Gastroesophageal sphincter (tissue), 4 donors: ENCODE results near the gene ADAM33. TPM values are rescaled to one million over a fixed set of nuclear protein-coding genes. Genes with fewer than 3 reads are reported as not detected.
A peak's percentile ranks its signal among the peaks of the same experiment; 100 is the strongest.

Experiments used
- ATAC-seq: fragments of 150-250 bp; one replicate; pipeline ENCODE4 v1.9.1; 2016; ENCODE audit warnings: mild to moderate bottlenecking, moderate library complexity
- H3K27ac ChIP-seq, 4 donors: fragments of 200-600 bp; sonication (generic) in 3 of 4; 1 replicate in 3 of 4; 2 replicates in 1 of 4; pipeline ENCODE4 v1.5.1; 2016 to 2019
- H3K27me3 ChIP-seq: fragments of 200-600 bp; sonication (generic); one replicate; pipeline ENCODE4 v1.5.1; 2019
- H3K36me3 ChIP-seq, 2 donors: fragments of 200-600 bp; sonication (generic); one replicate each; pipeline ENCODE4 v1.5.1; 2019; ENCODE audit warnings: control low read depth in 1 of 2
- H3K4me1 ChIP-seq, 3 donors: fragments of 200-600 bp; sonication (generic); 1 replicate in 2 of 3; 2 replicates in 1 of 3; pipeline ENCODE4 v1.5.1; 2016 to 2019; ENCODE audit warnings: control low read depth in 2 of 3
- H3K4me3 ChIP-seq, 2 donors: fragments of 200-600 bp; sonication (generic); one replicate each; pipeline ENCODE4 v1.5.1; 2019; ENCODE audit warnings: mild to moderate bottlenecking in 1 of 2, moderate library complexity in 1 of 2
- H3K9me3 ChIP-seq, 3 donors: fragments of 200-600 bp; sonication (generic); one replicate each; pipeline ENCODE4 v1.5.1; 2017 to 2019; ENCODE audit warnings: control low read depth in 2 of 3
- EP300 ChIP-seq: sonication (generic); formaldehyde crosslinking; IDR thresholded peaks from one replicate; pipeline ENCODE4 v1.6.1; 2017; ENCODE audit warnings: antibody characterized with exemption, mild to moderate bottlenecking
- POLR2A ChIP-seq, 2 donors: fragments of 450-650 bp; IDR thresholded peaks; one replicate each; pipeline ENCODE4 v1.6.1; 2017; ENCODE audit warnings: antibody characterized with exemption in 2 of 2, mild to moderate bottlenecking in 2 of 2, moderate library complexity in 1 of 2
- POLR2AphosphoS5 ChIP-seq: sonication (generic); formaldehyde crosslinking; IDR thresholded peaks from one replicate; pipeline ENCODE4 v1.6.1; 2017; ENCODE audit warnings: antibody characterized with exemption
- WGBS, 2 donors: methylation state at CpG; one replicate each; pipeline ENCODE4 v1.1.5; 2018; ENCODE audit warnings: low coverage in 1 of 2; 5-methylcytosine and 5-hydroxymethylcytosine counted together
- total RNA-seq, 4 donors: library from RNA; depleted of rRNA; stranded (reverse); fragments of >200 nt; gene quantifications; one replicate each; pipeline ENCODE4 v1.1.0, GENCODE V29; 2016
- TF ChIP-seq, protein P1 (sequence below), 4 experiments: fragments of 200-600 bp in 2 of 4; fragments of 450-650 bp in 2 of 4; sonication (generic) in 1 of 4; IDR thresholded peaks; one replicate each; pipeline ENCODE4 v1.5.1; 2017 to 2019; ENCODE audit warnings: antibody characterized with exemption in 4 of 4, mild to moderate bottlenecking in 2 of 4, moderate library complexity in 2 of 4

ADAM33 gene
- total RNA-seq, 4 donors from 2014 or later, result 15.9 to 105 (median 70.1) TPM

DNA sequence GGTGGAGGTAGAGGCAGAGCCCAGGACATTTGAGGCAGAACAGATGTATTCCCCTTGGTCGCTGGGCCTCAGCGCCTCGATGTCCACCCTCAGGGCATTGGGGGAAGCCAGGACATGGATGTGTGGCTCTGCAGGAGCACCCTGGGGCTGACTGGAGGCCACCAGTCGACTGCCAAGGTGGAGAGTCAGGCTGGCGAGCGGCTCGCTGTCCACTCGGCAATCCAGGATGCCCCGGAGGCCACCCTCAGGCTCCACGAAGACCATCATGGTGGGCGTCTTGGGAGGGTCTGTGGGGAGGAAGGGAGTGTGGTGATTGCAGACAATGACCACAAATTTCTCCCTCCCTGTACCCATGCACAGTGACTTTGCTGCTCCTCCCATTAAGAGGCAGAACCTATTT lies 8.2 kb upstream of the ADAM33 start:
- Histone ChIP-seq H3K36me3 (no peaks in the 10 kb centered on the region), H3K4me3 (no peak overlapping the region), H3K27me3 (no peaks in the 10 kb centered on the region), H3K27ac (no peak overlapping the region), H3K4me1 (peaks cover 0 to 28% (median 13%) of the 10 kb centered on the region in 3 donors), H3K9me3 (no peaks in the 10 kb centered on the region)
- no peak for TF ChIP-seq POLR2A (IDR thresholded peaks at IDR 0.05)
- TF ChIP-seq POLR2AphosphoS5, result no peak
- TF ChIP-seq, protein P1, sequence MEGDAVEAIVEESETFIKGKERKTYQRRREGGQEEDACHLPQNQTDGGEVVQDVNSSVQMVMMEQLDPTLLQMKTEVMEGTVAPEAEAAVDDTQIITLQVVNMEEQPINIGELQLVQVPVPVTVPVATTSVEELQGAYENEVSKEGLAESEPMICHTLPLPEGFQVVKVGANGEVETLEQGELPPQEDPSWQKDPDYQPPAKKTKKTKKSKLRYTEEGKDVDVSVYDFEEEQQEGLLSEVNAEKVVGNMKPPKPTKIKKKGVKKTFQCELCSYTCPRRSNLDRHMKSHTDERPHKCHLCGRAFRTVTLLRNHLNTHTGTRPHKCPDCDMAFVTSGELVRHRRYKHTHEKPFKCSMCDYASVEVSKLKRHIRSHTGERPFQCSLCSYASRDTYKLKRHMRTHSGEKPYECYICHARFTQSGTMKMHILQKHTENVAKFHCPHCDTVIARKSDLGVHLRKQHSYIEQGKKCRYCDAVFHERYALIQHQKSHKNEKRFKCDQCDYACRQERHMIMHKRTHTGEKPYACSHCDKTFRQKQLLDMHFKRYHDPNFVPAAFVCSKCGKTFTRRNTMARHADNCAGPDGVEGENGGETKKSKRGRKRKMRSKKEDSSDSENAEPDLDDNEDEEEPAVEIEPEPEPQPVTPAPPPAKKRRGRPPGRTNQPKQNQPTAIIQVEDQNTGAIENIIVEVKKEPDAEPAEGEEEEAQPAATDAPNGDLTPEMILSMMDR (IDR thresholded peaks at IDR 0.05), result no peak
- no peak for TF ChIP-seq EP300
- no CpG with 5 or more reads among the region's 11 CpGs for WGBS, 2 donors
- no peak for ATAC-seq

DNA sequence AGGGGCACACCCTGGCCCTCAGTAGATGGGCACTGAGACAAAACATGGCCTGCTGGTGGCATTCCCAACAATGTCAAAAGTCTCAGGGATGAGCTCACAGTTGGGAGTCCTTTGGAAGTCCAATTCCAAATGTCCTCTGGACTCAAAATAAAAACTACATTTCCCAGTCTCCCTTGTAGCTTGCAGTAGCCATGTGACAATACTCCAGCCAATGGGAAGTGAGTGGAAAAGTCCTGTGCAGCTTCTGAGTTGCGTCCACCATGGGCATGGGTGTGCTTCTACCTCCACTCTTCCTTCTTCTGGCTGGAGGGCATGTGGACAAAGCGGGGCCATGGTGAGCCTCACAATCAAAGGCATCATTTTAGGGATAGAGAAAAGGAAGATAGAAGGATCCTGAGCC lies 5.8 kb upstream of the ADAM33 start:
- no peak for TF ChIP-seq POLR2AphosphoS5
- TF ChIP-seq EP300, result no peak
- Histone ChIP-seq H3K36me3 (no peaks in the 10 kb centered on the region), H3K4me3 (no peak overlapping the region), H3K27me3 (no peaks in the 10 kb centered on the region), H3K4me1 (peaks cover 0 to 28% (median 13%) of the 10 kb centered on the region in 3 donors), H3K9me3 (no peaks in the 10 kb centered on the region), H3K27ac (peak overlapping the region in 3 of 4 donors; percentile 78 to 85 (median 80))
- ATAC-seq, result peak; percentile 75
- WGBS, 2 donors, result 50 to 54% methylated on average over 2 of the region's 2 CpGs

DNA sequence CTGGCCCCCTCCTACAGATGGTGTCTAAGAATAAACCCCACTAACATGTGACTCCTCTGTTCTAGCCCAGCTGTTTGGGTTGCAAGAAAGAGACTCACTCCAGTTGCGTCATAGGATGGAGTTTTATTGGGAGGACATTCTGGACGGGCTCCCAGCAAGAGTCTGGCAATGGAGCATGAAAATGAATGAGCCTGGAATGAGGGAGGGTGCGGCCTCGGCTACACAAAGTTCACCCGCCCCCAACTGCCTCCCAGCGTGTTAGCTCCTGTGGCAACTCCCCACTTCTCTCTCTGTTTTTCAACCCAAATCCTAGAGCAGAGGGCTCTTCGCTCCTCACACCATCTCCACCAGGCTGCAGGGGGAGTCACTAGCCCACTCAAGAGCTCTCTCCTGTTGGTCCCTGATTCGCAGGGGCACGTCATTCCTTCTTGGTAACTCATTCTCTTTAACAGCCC lies 5.1 kb upstream of the ADAM33 start:
- Histone ChIP-seq H3K27ac (peak overlapping the region in 3 of 4 donors; percentile 78 to 85 (median 80)), H3K36me3 (no peaks in the 10 kb centered on the region), H3K4me1 (peaks cover 0 to 36% (median 13%) of the 10 kb centered on the region in 3 donors), H3K9me3 (no peaks in the 10 kb centered on the region), H3K4me3 (no peak overlapping the region), H3K27me3 (peaks cover 4% of the 10 kb centered on the region)
- TF ChIP-seq, protein P1 (IDR thresholded peaks at IDR 0.05), result no peak
- peak; percentile 86 for TF ChIP-seq POLR2AphosphoS5
- 0 to 51% methylated on average over 2 to 7 of the region's 9 CpGs for WGBS, 2 donors
- ATAC-seq, result peak; percentile 89

DNA sequence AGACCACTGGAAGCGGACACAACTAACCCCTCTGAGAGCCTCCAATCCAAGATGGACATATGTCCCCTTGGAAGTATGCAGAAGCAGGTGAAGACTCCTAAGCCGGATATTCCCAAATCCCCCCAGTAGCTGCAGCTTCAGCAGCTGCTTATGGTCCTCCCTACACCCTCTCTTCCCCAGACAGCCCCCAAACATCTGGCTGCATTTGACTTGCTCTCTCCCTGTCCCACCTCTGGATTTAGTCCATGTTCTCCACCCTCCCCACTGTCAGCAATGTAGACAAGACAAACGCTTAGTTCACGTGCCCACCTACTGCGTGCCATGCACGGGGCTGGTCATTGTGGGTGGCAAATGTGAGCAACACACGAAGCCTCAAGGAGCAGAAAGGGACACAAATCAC lies 4.6 kb upstream of the ADAM33 start:
- Histone ChIP-seq H3K4me1 (peaks cover 0 to 40% (median 16%) of the 10 kb centered on the region in 3 donors), H3K36me3 (no peaks in the 10 kb centered on the region), H3K27me3 (peaks cover 9% of the 10 kb centered on the region), H3K4me3 (no peak overlapping the region), H3K9me3 (no peaks in the 10 kb centered on the region), H3K27ac (peak overlapping the region in 3 of 4 donors; percentile 78 to 85 (median 80))
- TF ChIP-seq, protein P1 (IDR thresholded peaks at IDR 0.05), result no peak
- TF ChIP-seq POLR2AphosphoS5 (no peak), POLR2A (IDR thresholded peaks at IDR 0.05) (no peak), EP300 (no peak)
- no peak for ATAC-seq
- WGBS, 2 donors, result 46% methylated on average over 3 of the region's 7 CpGs; no CpG with 5 or more reads in 1 of the 2 donors

DNA sequence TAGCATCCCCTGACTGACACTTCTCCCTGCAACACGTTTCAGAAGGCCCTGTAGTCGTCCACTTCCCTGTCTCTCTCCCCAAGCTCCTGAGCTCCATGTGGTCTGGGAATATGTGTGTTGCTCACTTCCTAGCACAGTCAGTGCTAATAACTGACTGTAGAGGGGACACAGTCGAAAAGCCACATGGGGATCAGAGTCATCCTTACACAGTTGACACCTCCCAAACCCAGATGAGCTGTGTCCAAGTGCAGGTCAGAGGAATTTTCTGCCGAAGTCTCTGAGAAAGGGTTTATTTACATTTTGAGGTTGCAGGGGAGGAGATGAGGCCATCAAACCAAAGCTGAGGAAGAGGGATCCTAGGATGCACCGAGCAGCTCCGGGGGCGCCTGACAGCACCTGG lies 3.5 kb upstream of the ADAM33 start:
- Histone ChIP-seq H3K9me3 (no peaks in the 10 kb centered on the region), H3K4me1 (peaks cover 0 to 51% (median 25%) of the 10 kb centered on the region in 3 donors), H3K27me3 (peaks cover 11% of the 10 kb centered on the region), H3K36me3 (no peaks in the 10 kb centered on the region), H3K27ac (peak overlapping the region in 1 of 4 donors; percentile 85), H3K4me3 (no peak overlapping the region)
- 45 to 72% methylated on average over 2 to 5 of the region's 7 CpGs for WGBS, 2 donors
- no peak for ATAC-seq
- no peak for TF ChIP-seq POLR2A (IDR thresholded peaks at IDR 0.05)
- no peak for TF ChIP-seq EP300
- TF ChIP-seq, protein P1 (IDR thresholded peaks at IDR 0.05), result no peak
- no peak for TF ChIP-seq POLR2AphosphoS5
